Chondrocyte (in vitro differentiated cells): ENCODE measurements around the gene PNLIPRP2. TPM values are rescaled to one million over a fixed set of nuclear protein-coding genes. Genes with fewer than 3 reads are reported as not detected.

Experiments used
- DNase-seq: peaks from one replicate; pipeline ENCODE4 v3.0.0; 2021; ENCODE audit warnings: mixed read lengths, low spot score
- H3K27ac Mint-ChIP-seq: one replicate; pipeline ENCODE4 v1.8.0; 2021; ENCODE audit warnings: mild to moderate bottlenecking, moderate library complexity, mixed read lengths; ENCODE audit not compliant: unreplicated experiment
- H3K27me3 Mint-ChIP-seq: 2 replicates; pipeline ENCODE4 v1.8.0; 2021; ENCODE audit warnings: low read depth, mixed read lengths
- H3K36me3 Mint-ChIP-seq: 2 replicates; pipeline ENCODE4 v1.8.0; 2021; ENCODE audit warnings: low read depth, mixed read lengths
- H3K4me1 Mint-ChIP-seq: 2 replicates; pipeline ENCODE4 v1.8.0; 2021; ENCODE audit warnings: low read depth, mild to moderate bottlenecking, mixed read lengths
- H3K4me3 Mint-ChIP-seq: one replicate; pipeline ENCODE4 v1.8.0; 2021; ENCODE audit warnings: mild to moderate bottlenecking, moderate library complexity, mixed read lengths; ENCODE audit not compliant: unreplicated experiment
- H3K9me3 Mint-ChIP-seq: 2 replicates; pipeline ENCODE4 v1.8.0; 2021; ENCODE audit warnings: low read depth, mixed read lengths
- CTCF ChIP-seq: fragments of 200-600 bp; sonication (generic); IDR thresholded peaks from 2 replicates; pipeline ENCODE4 v1.5.0; 2021; ENCODE audit warnings: antibody characterized with exemption, mild to moderate bottlenecking, moderate library complexity
- total RNA-seq: library from RNA; stranded (reverse); gene quantifications from 3 replicates; pipeline ENCODE4 v1.2.1, GENCODE V29; 2021

PNLIPRP2 gene
- total RNA-seq, 1 donor from 2014 or later: not detected

- Mint-ChIP-seq H3K27me3 (peaks cover 13% of the 10 kb centered on the region), H3K4me1 (no peaks in the 10 kb centered on the region), H3K9me3 (peaks cover 4% of the 10 kb centered on the region), H3K4me3 (no peak overlapping the region), H3K27ac (no peak overlapping the region), H3K36me3 (no peaks in the 10 kb centered on the region)
- no peak for DNase-seq
- TF ChIP-seq CTCF: no peak
Measured at GRCh38 chr10:116614796-116615195, 6.0 kb upstream of the PNLIPRP2 start.

- DNase-seq: no peak
- Mint-ChIP-seq H3K4me1 (no peaks in the 10 kb centered on the region), H3K4me3 (no peak overlapping the region), H3K9me3 (peaks cover 4% of the 10 kb centered on the region), H3K36me3 (no peaks in the 10 kb centered on the region), H3K27me3 (peaks cover 13% of the 10 kb centered on the region), H3K27ac (no peak overlapping the region)
- TF ChIP-seq CTCF: no peak
Measured at GRCh38 chr10:116615199-116615776, 5.5 kb upstream of the PNLIPRP2 start.

- Mint-ChIP-seq H3K36me3 (no peaks in the 10 kb centered on the region), H3K27me3 (peaks cover 26% of the 10 kb centered on the region), H3K4me1 (no peaks in the 10 kb centered on the region), H3K27ac (no peak overlapping the region), H3K4me3 (no peak overlapping the region), H3K9me3 (no peaks in the 10 kb centered on the region)
- no peak for DNase-seq
- TF ChIP-seq CTCF: no peak
Measured at GRCh38 chr10:116621476-116621875, 723 bp downstream of the PNLIPRP2 start.

GRCh38 chr10:116621934-116622655, 1.3 kb downstream of the PNLIPRP2 start:
- no peaks in the 10 kb centered on the region for H3K36me3 Mint-ChIP-seq
- H3K4me1 Mint-ChIP-seq: no peaks in the 10 kb centered on the region
- H3K27me3 Mint-ChIP-seq: peaks cover 28% of the 10 kb centered on the region
- H3K9me3 Mint-ChIP-seq: no peaks in the 10 kb centered on the region
- DNase-seq: no peak
- no peak overlapping the region for H3K4me3 Mint-ChIP-seq
- no peak for TF ChIP-seq CTCF
- H3K27ac Mint-ChIP-seq: no peak overlapping the region

- Mint-ChIP-seq H3K27ac (no peak overlapping the region), H3K4me3 (no peak overlapping the region), H3K9me3 (no peaks in the 10 kb centered on the region), H3K36me3 (no peaks in the 10 kb centered on the region), H3K27me3 (peaks cover 41% of the 10 kb centered on the region), H3K4me1 (no peaks in the 10 kb centered on the region)
- DNase-seq: no peak
- TF ChIP-seq CTCF: no peak
Measured at GRCh38 chr10:116625845-116626244, 5.1 kb downstream of the PNLIPRP2 start.
